ENCODE data around the gene TVP23A.

Gene TVP23A

DNA sequence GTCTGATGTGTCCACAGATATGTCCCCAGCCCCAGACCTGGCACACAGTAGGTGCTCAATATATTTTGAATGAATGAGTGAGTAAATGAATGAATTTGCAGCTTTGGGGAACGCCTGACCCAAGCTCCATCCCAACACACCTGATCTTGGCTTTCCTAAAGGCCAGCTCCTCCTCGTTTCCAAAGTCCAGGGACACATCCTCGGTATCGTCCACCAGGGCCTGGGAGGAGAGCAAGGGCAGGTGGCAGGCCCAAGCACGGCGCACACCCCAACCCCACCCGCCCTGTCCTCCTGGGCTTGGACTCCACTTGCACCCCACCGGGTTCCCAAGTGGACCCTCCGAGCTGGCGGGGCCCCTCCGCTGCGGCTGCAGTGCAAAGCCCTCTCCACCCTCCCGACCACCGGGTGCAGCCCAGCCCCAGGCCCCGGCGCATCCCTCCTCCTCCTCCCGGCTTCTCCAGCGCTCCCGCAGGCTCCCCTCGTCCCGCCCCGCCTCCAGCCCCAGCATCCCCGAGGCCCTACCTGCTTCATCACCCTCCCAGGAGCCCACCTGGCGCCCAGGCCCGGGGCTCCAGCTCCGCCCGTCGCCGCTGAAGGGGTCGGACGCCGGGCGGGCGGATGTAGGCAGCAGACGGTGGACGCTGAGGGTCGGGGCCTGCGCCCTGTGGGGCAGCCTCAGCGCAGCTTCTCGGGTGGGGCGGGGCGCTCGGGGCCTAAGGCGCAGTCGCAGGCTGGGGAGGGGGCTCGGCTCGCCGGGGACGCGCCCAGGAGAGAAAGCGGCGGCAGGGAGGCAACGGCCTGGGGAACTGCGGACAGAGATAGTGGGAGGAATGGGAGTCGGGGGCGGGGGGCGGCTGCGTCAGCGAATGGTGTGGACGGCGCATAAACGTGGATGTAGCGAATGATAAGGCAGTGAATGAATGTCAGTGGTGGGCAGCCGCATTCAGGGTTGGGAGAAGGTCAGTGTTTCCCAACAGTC is at the start of gene TVP23A:
TVP23A (minus strand) TSS at position 832 of the 979 bp plus-strand sequence; CDS start at position 531, 301 bp downstream.
- in situ Hi-C loops (cut with HindIII; ENCODE audit: low sequenced_read_pairs), result no loop called here
- DNase-seq (ENCODE audit: low read depth), result no peak
- TF ChIP-seq, protein P1, sequence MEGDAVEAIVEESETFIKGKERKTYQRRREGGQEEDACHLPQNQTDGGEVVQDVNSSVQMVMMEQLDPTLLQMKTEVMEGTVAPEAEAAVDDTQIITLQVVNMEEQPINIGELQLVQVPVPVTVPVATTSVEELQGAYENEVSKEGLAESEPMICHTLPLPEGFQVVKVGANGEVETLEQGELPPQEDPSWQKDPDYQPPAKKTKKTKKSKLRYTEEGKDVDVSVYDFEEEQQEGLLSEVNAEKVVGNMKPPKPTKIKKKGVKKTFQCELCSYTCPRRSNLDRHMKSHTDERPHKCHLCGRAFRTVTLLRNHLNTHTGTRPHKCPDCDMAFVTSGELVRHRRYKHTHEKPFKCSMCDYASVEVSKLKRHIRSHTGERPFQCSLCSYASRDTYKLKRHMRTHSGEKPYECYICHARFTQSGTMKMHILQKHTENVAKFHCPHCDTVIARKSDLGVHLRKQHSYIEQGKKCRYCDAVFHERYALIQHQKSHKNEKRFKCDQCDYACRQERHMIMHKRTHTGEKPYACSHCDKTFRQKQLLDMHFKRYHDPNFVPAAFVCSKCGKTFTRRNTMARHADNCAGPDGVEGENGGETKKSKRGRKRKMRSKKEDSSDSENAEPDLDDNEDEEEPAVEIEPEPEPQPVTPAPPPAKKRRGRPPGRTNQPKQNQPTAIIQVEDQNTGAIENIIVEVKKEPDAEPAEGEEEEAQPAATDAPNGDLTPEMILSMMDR (IDR thresholded peaks at IDR 0.05; ENCODE audit: low read depth, low read length, missing control alignments), result no peak
- H3K4me3 ChIP-seq (ENCODE audit: low read depth, low read length), result peak within 1 kb of the TSS; percentile 22

DNA sequence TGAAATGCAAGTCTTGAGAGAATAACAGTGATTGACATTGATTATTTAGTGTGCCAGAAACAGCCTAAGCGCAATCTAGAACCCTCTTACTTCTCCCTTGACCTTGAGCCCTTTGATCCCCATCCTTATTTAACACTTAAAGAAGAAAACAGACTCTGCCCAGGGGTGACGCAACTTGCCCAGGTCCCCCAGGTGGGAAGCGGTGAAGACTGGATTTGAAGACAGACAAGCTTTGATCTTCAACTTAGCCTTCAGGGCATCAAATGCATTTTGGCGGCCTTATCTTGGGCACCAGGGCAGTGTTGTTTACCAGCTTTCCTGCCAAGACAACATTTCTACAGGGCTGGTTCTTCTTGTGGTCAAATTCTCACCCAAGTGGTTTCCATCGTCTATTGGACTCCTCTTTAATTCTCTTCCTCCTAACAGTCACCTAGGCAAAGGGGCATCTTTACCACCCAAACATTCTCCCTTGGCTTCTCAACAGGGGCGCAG is 49.6 kb upstream of the TVP23A start:
- in situ Hi-C loops (cut with HindIII; ENCODE audit: low sequenced_read_pairs), result no loop called here
- no peak overlapping the region for H3K4me3 ChIP-seq (ENCODE audit: low read depth, low read length)
- DNase-seq (ENCODE audit: low read depth), result no peak
- TF ChIP-seq, protein P1 (IDR thresholded peaks at IDR 0.05; ENCODE audit: low read depth, low read length, missing control alignments), result no peak

DNA sequence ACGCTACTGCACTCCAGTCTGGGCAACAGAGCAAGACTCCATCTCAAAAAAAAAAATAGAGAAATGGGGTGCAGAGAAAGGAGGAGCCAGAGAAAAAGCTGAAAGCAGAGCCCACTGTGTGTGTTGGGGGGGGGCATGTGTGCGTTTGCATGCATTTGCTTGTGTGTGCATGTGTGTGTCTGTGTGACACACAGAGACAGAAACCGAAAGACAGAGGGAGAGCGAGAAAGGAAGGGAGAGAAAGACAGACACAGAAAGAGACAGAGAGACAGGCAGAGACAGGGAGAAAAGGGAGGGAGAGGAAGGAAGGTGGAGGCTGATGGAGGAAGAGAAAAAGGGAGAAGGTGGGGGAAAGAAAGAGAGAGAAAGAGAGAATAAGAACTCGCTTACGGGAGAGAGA is 48.6 kb upstream of the TVP23A start:
- no peak for DNase-seq (ENCODE audit: low read depth)
- TF ChIP-seq, protein P1 (IDR thresholded peaks at IDR 0.05; ENCODE audit: low read depth, low read length, missing control alignments), result no peak
- H3K4me3 ChIP-seq (ENCODE audit: low read depth, low read length), result no peak overlapping the region
- in situ Hi-C loops (cut with HindIII; ENCODE audit: low sequenced_read_pairs), result no loop called here

DNA sequence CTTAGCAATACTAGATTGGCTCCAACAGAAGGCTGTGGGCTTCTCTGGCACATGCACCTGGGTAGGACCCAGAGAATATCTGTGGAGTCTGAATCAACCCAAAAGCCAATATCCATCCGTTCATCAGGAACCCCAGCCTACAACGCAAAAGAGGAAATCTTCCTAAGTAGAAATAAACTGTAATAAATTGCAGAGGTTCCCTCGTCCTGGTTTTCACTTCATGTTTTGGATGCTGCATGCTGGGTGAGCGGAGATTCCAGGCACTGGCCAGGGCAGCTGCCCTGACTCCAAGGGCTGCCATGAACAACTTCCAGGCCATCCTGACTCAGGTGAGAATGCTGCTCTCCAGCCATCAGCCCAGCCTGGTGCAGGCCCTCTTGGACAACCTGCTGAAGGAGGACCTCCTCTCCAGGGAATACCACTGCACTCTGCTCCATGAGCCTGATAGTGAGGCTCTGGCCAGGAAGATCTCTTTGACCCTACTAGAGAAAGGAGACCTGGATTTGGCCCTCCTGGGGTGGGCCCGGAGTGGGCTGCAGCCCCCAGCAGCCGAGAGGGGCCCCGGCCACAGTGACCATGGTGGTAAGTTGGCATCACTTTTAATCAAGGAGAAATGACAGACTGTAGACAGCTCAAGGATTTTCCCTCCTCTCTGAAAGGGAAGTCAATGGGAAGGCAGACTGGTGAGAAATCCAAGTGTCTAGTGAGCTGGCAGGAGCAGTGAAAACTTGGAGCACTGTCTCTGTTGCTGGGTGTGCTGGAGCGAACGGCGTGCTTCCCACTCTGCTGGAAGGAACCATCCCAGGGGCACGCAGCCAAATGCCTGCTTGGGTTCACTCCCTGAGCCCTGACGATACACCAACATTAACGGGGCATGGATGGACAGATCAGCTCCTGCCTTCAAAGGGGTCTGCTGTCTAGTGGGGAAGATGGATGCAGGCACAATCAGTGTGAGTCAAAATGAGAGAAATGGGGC is 47.7 kb upstream of the TVP23A start:
- no peak overlapping the region for H3K4me3 ChIP-seq (ENCODE audit: low read depth, low read length)
- TF ChIP-seq, protein P1 (IDR thresholded peaks at IDR 0.05; ENCODE audit: low read depth, low read length, missing control alignments), result no peak
- in situ Hi-C loops (cut with HindIII; ENCODE audit: low sequenced_read_pairs), result no loop called here
- no peak for DNase-seq (ENCODE audit: low read depth)

DNA sequence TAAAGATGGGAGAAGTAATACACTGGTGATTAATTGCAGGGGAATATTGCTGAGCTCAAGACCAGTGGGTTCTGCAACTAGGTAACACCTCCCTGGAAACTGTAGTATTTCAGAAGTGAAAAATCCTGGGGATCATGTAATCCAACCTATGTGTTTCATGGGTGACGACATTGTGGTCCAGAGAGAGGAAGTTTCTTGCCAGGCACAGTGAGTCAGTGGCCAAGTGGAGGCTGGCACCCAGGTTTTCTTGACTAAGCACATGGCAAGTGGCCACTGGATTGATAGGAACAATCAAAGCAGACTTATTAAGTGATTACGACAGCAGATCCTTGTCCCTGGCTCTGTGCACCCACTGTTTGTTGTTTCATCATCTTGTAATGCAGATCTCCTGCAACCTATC is 43.8 kb upstream of the TVP23A start:
- H3K4me3 ChIP-seq (ENCODE audit: low read depth, low read length), result no peak overlapping the region
- peak; percentile 76 for DNase-seq (ENCODE audit: low read depth)
- TF ChIP-seq, protein P1 (IDR thresholded peaks at IDR 0.05; ENCODE audit: low read depth, low read length, missing control alignments), result no peak
- in situ Hi-C loops (cut with HindIII; ENCODE audit: low sequenced_read_pairs), result no loop called here

DNA sequence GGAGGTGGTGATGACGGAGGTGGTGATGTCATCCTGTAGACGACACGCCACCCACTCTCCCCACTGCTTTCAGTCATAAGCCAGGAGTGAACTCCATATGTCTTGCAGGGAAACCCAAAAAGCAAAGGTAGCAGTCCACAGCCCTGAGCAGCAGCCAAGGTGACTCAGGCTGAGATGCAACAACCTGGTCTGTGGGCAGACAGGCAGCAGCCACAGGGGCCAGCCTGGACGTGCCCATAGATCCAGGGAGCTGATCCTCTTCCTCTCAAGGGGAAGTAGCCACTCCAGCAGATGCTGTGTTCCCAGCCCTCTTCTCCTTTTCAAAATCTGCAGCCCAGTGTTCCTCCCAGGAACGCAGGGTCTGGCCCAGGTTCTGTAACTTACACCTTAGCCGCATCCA is 41.1 kb upstream of the TVP23A start:
- no peak for DNase-seq (ENCODE audit: low read depth)
- in situ Hi-C loops (cut with HindIII; ENCODE audit: low sequenced_read_pairs), result no loop called here
- no peak overlapping the region for H3K4me3 ChIP-seq (ENCODE audit: low read depth, low read length)
- TF ChIP-seq, protein P1 (IDR thresholded peaks at IDR 0.05; ENCODE audit: low read depth, low read length, missing control alignments), result no peak
